Endothelial cell of umbilical vein (primary cell): ENCODE data around the gene SGCG. TPM values are rescaled to one million over a fixed set of nuclear protein-coding genes. Genes with fewer than 3 reads are reported as not detected.

Experiments
- BruUV-seq: library from RNA; stranded (reverse); fragments of 400-500 nt; replicated peaks from 2 replicates; lab custom pipeline; 2021; lab: Mats Ljungman, UMichigan
- CTCF ChIA-PET: fragments of 300-600, 350-600 bp; sonication (Branson Sonifier 250); formaldehyde crosslinking; loops from one replicate; lab custom pipeline; 2021; ENCODE audit warnings: antibody characterized with exemption, inconsistent platforms; lab: Charles Lee
- POLR2A ChIA-PET: fragments of 300-600, 350-600 bp; sonication (Branson Sonifier 250); formaldehyde crosslinking; loops from one replicate; lab custom pipeline; 2021; ENCODE audit warnings: antibody characterized with exemption, inconsistent platforms; lab: Charles Lee
- DNase-seq: peaks from one replicate; pipeline ENCODE4 v3.0.0-alpha.2; 2011; ENCODE audit warnings: low read depth, low spot score
- FAIRE-seq: peaks from 2 replicates; lab custom pipeline; 2011; peaks lifted over from hg19 to GRCh38; lab: Jason Lieb, UNC
- H2AFZ ChIP-seq: 2 replicates; pipeline ENCODE4 v1.6.0; 2012; ENCODE audit warnings: low read depth, low read length, control low read depth, inconsistent platforms
- H3K27ac ChIP-seq: 2 replicates; pipeline ENCODE4 v1.5.1; 2011; ENCODE audit warnings: low read depth, mild to moderate bottlenecking, control low read depth, low read length, moderate library complexity; ENCODE audit not compliant: insufficient read depth
- H3K27me3 ChIP-seq, 2 experiments: 2 replicates each; pipeline versions ENCODE4 v1.6.0 to v1.6.1; 2011; ENCODE audit warnings: low read length in 2 of 2, mixed read lengths in 1 of 2; ENCODE audit not compliant: control insufficient read depth in 2 of 2, insufficient read depth in 2 of 2
- H3K36me3 ChIP-seq, 2 experiments: 2 replicates in 1 of 2; 3 replicates in 1 of 2; pipeline ENCODE4 v1.5.1; 2011; ENCODE audit warnings: low read length in 2 of 2, mild to moderate bottlenecking in 1 of 2, moderate library complexity in 1 of 2; ENCODE audit not compliant: control insufficient read depth in 2 of 2, insufficient read depth in 2 of 2; ENCODE audit errors: extremely low read depth in 1 of 2
- H3K4me1 ChIP-seq: 3 replicates; pipeline ENCODE4 v1.5.1; 2011; ENCODE audit warnings: mild to moderate bottlenecking, low read length; ENCODE audit not compliant: control insufficient read depth, insufficient read depth; ENCODE audit errors: extremely low read depth
- H3K4me2 ChIP-seq: 2 replicates; pipeline ENCODE4 v1.6.1; 2011; ENCODE audit warnings: low read length, control low read depth, mixed read lengths; ENCODE audit not compliant: insufficient read depth
- H3K4me3 ChIP-seq, 3 experiments: fragments of 200-600 bp in 1 of 3; sonication (generic), shearing (Covaris generic) in 1 of 3; replicated peaks in 1 of 3; 2 replicates each; pipeline ENCODE4 v1.5.1; 2011 to 2016; ENCODE audit warnings: control low read depth in 3 of 3, low read length in 3 of 3, mild to moderate bottlenecking in 2 of 3, inconsistent platforms in 1 of 3, low read depth in 1 of 3, moderate library complexity in 1 of 3; ENCODE audit not compliant: insufficient read depth in 1 of 3
- H3K79me2 ChIP-seq: 2 replicates; pipeline ENCODE4 v1.6.0; 2012; ENCODE audit warnings: low read length, inconsistent platforms; ENCODE audit not compliant: control insufficient read depth, insufficient read depth
- H3K9ac ChIP-seq: replicated peaks from 2 replicates; pipeline ENCODE3; 2011; ENCODE audit warnings: low read length, control low read depth; ENCODE audit not compliant: insufficient read depth; ENCODE audit errors: extremely low read depth
- H3K9me1 ChIP-seq: replicated peaks from 3 replicates; pipeline ENCODE4 v1.6.0; 2011; ENCODE audit warnings: mild to moderate bottlenecking, low read length; ENCODE audit not compliant: control insufficient read depth, insufficient read depth; ENCODE audit errors: extremely low read depth
- H3K9me3 ChIP-seq: replicated peaks from 2 replicates; pipeline ENCODE4 v1.5.1; 2012; ENCODE audit warnings: low read length, inconsistent platforms; ENCODE audit not compliant: control insufficient read depth, insufficient read depth
- H4K20me1 ChIP-seq: replicated peaks from 2 replicates; pipeline ENCODE3; 2011; ENCODE audit warnings: mild to moderate bottlenecking, low read length; ENCODE audit not compliant: control insufficient read depth, insufficient read depth; ENCODE audit errors: extremely low read depth
- EZH2 ChIP-seq: IDR thresholded peaks from 2 replicates; pipeline ENCODE4 v1.6.1; 2012; ENCODE audit warnings: borderline replicate concordance, low read depth, mild to moderate bottlenecking, moderate library complexity, low read length, inconsistent platforms; ENCODE audit not compliant: severe bottlenecking
- FOS ChIP-seq: IDR thresholded peaks from 2 replicates; pipeline ENCODE4 v1.6.1; 2011; ENCODE audit warnings: mild to moderate bottlenecking, low read length, moderate library complexity, borderline replicate concordance; ENCODE audit not compliant: insufficient read depth
- JUN ChIP-seq: IDR thresholded peaks from 2 replicates; pipeline ENCODE4 v1.6.1; 2011; ENCODE audit warnings: borderline replicate concordance, low read depth; ENCODE audit not compliant: insufficient read length, insufficient read depth
- POLR2A ChIP-seq: IDR thresholded peaks from 2 replicates; pipeline ENCODE4 v1.6.1; 2012; ENCODE audit warnings: low read depth, mild to moderate bottlenecking, control low read depth, low read length
- POLR2AphosphoS5 ChIP-seq: IDR thresholded peaks from 2 replicates; pipeline ENCODE4 v1.6.1; 2012; ENCODE audit warnings: low read depth, mild to moderate bottlenecking, control low read depth, low read length, moderate library complexity; ENCODE audit not compliant: insufficient read depth
- dilution Hi-C: fragments of 300-500 bp; cut with MboI; formaldehyde crosslinking; loops from one replicate; pipeline ENCODE4 v1.15.0; 2019; ENCODE audit warnings: low sequenced_read_pairs; ENCODE audit not compliant: extremely low pct_ligation_motif_present
- intact Hi-C: fragments of 100-400 bp; cut with micrococcal nuclease; formaldehyde crosslinking; loops from one replicate; pipeline ENCODE4 v1.10.0; 2022
- polyA plus RNA-seq, 4 experiments: library from polyadenylated mRNA; depleted of rRNA in 3 of 4; stranded (reverse) in 3 of 4; unstranded in 1 of 4; fragments of >200 nt; gene quantifications; 2 replicates each; pipeline versions ENCODE4 v1.2.1 to v1.2.3, GENCODE V29; 2011 to 2012; ENCODE audit warnings: missing spikeins in 1 of 4
- total RNA-seq: library from RNA; stranded (reverse); gene quantifications from 2 replicates; pipeline ENCODE4 v1.2.3, GENCODE V29; 2021
- TF ChIP-seq, protein P1 (sequence below), 2 donors: IDR thresholded peaks; 1 replicate in 1 of 2; 2 replicates in 1 of 2; pipeline ENCODE4 v1.5.1; 2011; ENCODE audit warnings: low read length in 2 of 2, mild to moderate bottlenecking in 2 of 2, moderate library complexity in 2 of 2, control low read depth in 1 of 2, inconsistent platforms in 1 of 2, low read depth in 1 of 2; ENCODE audit not compliant: insufficient read depth in 1 of 2; ENCODE audit errors: extremely low read depth in 1 of 2
- TF ChIP-seq, protein P2 (sequence below): IDR thresholded peaks from 2 replicates; pipeline ENCODE4 v1.6.1; 2011; ENCODE audit not compliant: insufficient read depth, insufficient read length

SGCG gene
- total and polyA plus RNA-seq, 2 donors (not counting 3 experiments of a cell fraction or from before 2014, with no cell fraction given): 0.22 TPM; not detected in 1

DNA sequence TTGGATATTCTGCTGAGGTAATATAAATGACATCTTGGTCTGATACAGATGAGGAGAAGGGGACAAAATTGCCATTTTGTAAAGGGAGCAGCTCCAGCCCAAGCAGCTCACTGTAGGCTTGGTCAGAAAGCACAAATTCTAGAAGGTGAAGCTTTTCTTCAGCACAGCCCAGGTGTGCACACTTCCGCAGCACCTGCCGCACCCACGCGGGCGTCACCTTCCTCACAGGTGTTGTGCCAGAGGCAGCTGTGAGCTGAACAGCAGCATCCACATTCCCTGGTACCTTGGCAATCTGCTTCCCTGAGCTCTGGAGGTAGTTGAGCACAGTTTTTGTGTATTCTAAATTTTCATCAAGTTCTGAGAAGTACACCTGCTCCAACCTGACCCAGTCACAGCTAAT, 173.7 kb downstream of the SGCG start:
- no peaks in the 10 kb centered on the region for H4K20me1 ChIP-seq
- H3K36me3 ChIP-seq: peaks cover 6 to 40% of the 10 kb centered on the region in 2 experiments
- FAIRE-seq: no peak

More for the DNA sequence above, 173.7 kb downstream of the SGCG start:
- intact Hi-C loops: no loop called here
- TF ChIP-seq, protein P1, sequence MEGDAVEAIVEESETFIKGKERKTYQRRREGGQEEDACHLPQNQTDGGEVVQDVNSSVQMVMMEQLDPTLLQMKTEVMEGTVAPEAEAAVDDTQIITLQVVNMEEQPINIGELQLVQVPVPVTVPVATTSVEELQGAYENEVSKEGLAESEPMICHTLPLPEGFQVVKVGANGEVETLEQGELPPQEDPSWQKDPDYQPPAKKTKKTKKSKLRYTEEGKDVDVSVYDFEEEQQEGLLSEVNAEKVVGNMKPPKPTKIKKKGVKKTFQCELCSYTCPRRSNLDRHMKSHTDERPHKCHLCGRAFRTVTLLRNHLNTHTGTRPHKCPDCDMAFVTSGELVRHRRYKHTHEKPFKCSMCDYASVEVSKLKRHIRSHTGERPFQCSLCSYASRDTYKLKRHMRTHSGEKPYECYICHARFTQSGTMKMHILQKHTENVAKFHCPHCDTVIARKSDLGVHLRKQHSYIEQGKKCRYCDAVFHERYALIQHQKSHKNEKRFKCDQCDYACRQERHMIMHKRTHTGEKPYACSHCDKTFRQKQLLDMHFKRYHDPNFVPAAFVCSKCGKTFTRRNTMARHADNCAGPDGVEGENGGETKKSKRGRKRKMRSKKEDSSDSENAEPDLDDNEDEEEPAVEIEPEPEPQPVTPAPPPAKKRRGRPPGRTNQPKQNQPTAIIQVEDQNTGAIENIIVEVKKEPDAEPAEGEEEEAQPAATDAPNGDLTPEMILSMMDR (IDR thresholded peaks at IDR 0.05; ENCODE audit: extremely low read depth in 1 of 2, insufficient read depth in 1 of 2, low read depth in 1 of 2, low read length in 2 of 2): no peak
- TF ChIP-seq FOS (no peak), JUN (no peak), POLR2A (no peak), POLR2AphosphoS5 (no peak), EZH2 (no peak)
- TF ChIP-seq, protein P2, sequence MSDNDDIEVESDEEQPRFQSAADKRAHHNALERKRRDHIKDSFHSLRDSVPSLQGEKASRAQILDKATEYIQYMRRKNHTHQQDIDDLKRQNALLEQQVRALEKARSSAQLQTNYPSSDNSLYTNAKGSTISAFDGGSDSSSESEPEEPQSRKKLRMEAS: no peak
- H3K4me2 ChIP-seq: no peak overlapping the region
- no peak overlapping the region for H2AFZ ChIP-seq
- dilution Hi-C loops: no loop called here
- H3K4me3 ChIP-seq: no peak overlapping the region
- POLR2A ChIA-PET: no interaction called here
- no TSS peak for BruUV-seq
- peaks cover 70% of the 10 kb centered on the region for H3K79me2 ChIP-seq
- no peaks in the 10 kb centered on the region for H3K27me3 ChIP-seq
- no peak overlapping the region for H3K9ac ChIP-seq
- no peak overlapping the region for H3K27ac ChIP-seq
- no peak for DNase-seq
- H3K4me1 ChIP-seq: peaks cover 19% of the 10 kb centered on the region
- no peaks in the 10 kb centered on the region for H3K9me3 ChIP-seq
- H3K9me1 ChIP-seq: no peaks in the 10 kb centered on the region
- CTCF ChIA-PET: interaction anchor here (0.9 kb wide), 1 partner anchor 11 kb away, joined by 3 read pairs; no protein-coding TSS in a partner anchor
